Measurements from ENCODE around the gene EIF4A2.

- 0 out of 2 replicates have a peak, but pooled peaks have one; percentile 28 for TF ChIP-seq YY1 (IDR thresholded peaks at IDR 0.05; ENCODE audit: low read depth)
- TF ChIP-seq, protein P1, sequence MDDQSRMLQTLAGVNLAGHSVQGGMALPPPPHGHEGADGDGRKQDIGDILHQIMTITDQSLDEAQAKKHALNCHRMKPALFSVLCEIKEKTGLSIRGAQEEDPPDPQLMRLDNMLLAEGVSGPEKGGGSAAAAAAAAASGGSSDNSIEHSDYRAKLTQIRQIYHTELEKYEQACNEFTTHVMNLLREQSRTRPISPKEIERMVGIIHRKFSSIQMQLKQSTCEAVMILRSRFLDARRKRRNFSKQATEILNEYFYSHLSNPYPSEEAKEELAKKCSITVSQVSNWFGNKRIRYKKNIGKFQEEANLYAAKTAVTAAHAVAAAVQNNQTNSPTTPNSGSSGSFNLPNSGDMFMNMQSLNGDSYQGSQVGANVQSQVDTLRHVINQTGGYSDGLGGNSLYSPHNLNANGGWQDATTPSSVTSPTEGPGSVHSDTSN (IDR thresholded peaks at IDR 0.05), result no peak
- TF ChIP-seq TAF1 (IDR thresholded peaks at IDR 0.05; ENCODE audit: borderline replicate concordance, low read depth, low read length), result peak; percentile 76
- no peak for TF ChIP-seq CTCF (IDR thresholded peaks at IDR 0.05)
- no peak for TF ChIP-seq NFIC (IDR thresholded peaks at IDR 0.05; ENCODE audit: borderline replicate concordance)
- TF ChIP-seq RAD21 (IDR thresholded peaks at IDR 0.05; ENCODE audit: low read length), result no peak
- TF ChIP-seq, protein P2, sequence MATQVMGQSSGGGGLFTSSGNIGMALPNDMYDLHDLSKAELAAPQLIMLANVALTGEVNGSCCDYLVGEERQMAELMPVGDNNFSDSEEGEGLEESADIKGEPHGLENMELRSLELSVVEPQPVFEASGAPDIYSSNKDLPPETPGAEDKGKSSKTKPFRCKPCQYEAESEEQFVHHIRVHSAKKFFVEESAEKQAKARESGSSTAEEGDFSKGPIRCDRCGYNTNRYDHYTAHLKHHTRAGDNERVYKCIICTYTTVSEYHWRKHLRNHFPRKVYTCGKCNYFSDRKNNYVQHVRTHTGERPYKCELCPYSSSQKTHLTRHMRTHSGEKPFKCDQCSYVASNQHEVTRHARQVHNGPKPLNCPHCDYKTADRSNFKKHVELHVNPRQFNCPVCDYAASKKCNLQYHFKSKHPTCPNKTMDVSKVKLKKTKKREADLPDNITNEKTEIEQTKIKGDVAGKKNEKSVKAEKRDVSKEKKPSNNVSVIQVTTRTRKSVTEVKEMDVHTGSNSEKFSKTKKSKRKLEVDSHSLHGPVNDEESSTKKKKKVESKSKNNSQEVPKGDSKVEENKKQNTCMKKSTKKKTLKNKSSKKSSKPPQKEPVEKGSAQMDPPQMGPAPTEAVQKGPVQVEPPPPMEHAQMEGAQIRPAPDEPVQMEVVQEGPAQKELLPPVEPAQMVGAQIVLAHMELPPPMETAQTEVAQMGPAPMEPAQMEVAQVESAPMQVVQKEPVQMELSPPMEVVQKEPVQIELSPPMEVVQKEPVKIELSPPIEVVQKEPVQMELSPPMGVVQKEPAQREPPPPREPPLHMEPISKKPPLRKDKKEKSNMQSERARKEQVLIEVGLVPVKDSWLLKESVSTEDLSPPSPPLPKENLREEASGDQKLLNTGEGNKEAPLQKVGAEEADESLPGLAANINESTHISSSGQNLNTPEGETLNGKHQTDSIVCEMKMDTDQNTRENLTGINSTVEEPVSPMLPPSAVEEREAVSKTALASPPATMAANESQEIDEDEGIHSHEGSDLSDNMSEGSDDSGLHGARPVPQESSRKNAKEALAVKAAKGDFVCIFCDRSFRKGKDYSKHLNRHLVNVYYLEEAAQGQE (IDR thresholded peaks at IDR 0.05; ENCODE audit: low read depth, low read length), result peak; percentile 25; the same call in 1 of the 2 replicates
- TF ChIP-seq GABPA (IDR thresholded peaks at IDR 0.05; ENCODE audit: low read depth), result peak; percentile 84
- peak; percentile 68 for TF ChIP-seq CHD2 (IDR thresholded peaks at IDR 0.05; ENCODE audit: low read length, partially characterized antibody)
These were observed 23.0 kb downstream of the EIF4A2 start, which contains the start of gene RFC4 for GRCh38 chr3:186806089-186807055.
